A549 (cell line): Measurements from ENCODE around the gene SHH. TPM values are rescaled to one million over a fixed set of nuclear protein-coding genes. Genes with fewer than 3 reads are reported as not detected.

Experiments used
- ATAC-seq, 2 experiments: fragments of 200-7000 bp in 1 of 2; fragments of >200 bp in 1 of 2; cut with Nextera tagmentation in 1 of 2; cut with Tn5 transposase in 1 of 2; 3 replicates each; pipeline versions ENCODE4 v1.8.0 to v1.9.1; 2018 to 2020; ENCODE audit warnings: mild to moderate bottlenecking in 1 of 2, moderate library complexity in 1 of 2
- CTCF ChIA-PET: fragments of 300-600 bp; sonication (Branson Sonifier 250); formaldehyde crosslinking; extraction: SDS; loops from one replicate; lab custom pipeline; 2021; ENCODE audit warnings: antibody characterized with exemption, inconsistent platforms; lab: Yijun Ruan, JAX
- POLR2A ChIA-PET: fragments of 350-600 bp; formaldehyde crosslinking; extraction: SDS; loops from one replicate; lab custom pipeline; 2021; ENCODE audit warnings: antibody characterized with exemption, inconsistent platforms; lab: Yijun Ruan, JAX
- DNase-seq, 2 experiments: peaks; one replicate each; pipeline versions ENCODE4 v3.0.0 to v3.0.0-alpha.2; 2011 to 2016; ENCODE audit warnings: low read depth in 1 of 2, low spot score in 1 of 2
- FAIRE-seq: peaks from 2 replicates; lab custom pipeline; 2011; peaks lifted over from hg19 to GRCh38; lab: Jason Lieb, UNC
- H3K27ac ChIP-seq, 2 experiments: fragments of >200 bp; sonication (Bioruptor Twin); formaldehyde crosslinking; 3 replicates each; pipeline ENCODE4 v1.5.1; 2016 to 2017
- H3K4me1 ChIP-seq: fragments of >200 bp; sonication (Bioruptor Twin); formaldehyde crosslinking; 3 replicates; pipeline ENCODE4 v1.6.1; 2016
- H3K4me2 ChIP-seq: fragments of >200 bp; sonication (Bioruptor Twin); formaldehyde crosslinking; 3 replicates; pipeline ENCODE4 v1.6.1; 2016
- H3K4me3 ChIP-seq: fragments of >200 bp; sonication (Bioruptor Twin); formaldehyde crosslinking; 3 replicates; pipeline ENCODE4 v1.5.1; 2016
- H3K9me3 ChIP-seq: fragments of >200 bp; sonication (Bioruptor Twin); formaldehyde crosslinking; 3 replicates; pipeline ENCODE4 v1.6.1; 2016
- BHLHE40 ChIP-seq: IDR thresholded peaks from 2 replicates; pipeline ENCODE4 v1.6.1; 2012; ENCODE audit warnings: low read depth, low read length, inconsistent platforms
- CBX2 ChIP-seq: fragments of 200-600 bp; sonication (generic); IDR thresholded peaks from 2 replicates; pipeline ENCODE4 v1.6.1; 2016; ENCODE audit warnings: low read depth, mild to moderate bottlenecking, borderline replicate concordance
- CBX8 ChIP-seq: fragments of 200-600 bp; sonication (generic); IDR thresholded peaks from 2 replicates; pipeline ENCODE4 v1.6.1; 2016
- CEBPB ChIP-seq, 2 experiments: fragments of >200 bp in 1 of 2; sonication (Bioruptor Twin) in 1 of 2; formaldehyde crosslinking in 1 of 2; IDR thresholded peaks; 2 replicates each; pipeline ENCODE4 v1.6.1; 2012 to 2016
- CHD2 ChIP-seq: fragments of 150-350 bp; IDR thresholded peaks from 2 replicates; pipeline ENCODE4 v1.6.1; 2014; ENCODE audit warnings: low read length; ENCODE audit not compliant: partially characterized antibody
- ELK1 ChIP-seq: fragments of 150-350 bp; IDR thresholded peaks from 2 replicates; pipeline ENCODE4 v1.6.1; 2014; ENCODE audit warnings: low read depth, mild to moderate bottlenecking, low read length
- EP300 ChIP-seq, 2 experiments: fragments of >200 bp; sonication (Bioruptor Twin); formaldehyde crosslinking; IDR thresholded peaks; 2 replicates in 1 of 2; 3 replicates in 1 of 2; pipeline ENCODE4 v1.6.1; 2016 to 2017
- FOSL2 ChIP-seq, 2 experiments: fragments of 450-650 bp in 1 of 2; fragments of >200 bp in 1 of 2; sonication (Bioruptor Twin) in 1 of 2; formaldehyde crosslinking; IDR thresholded peaks; 2 replicates each; pipeline versions ENCODE4 v1.5.0 to v1.6.1; 2016 to 2020; ENCODE audit warnings: mild to moderate bottlenecking in 1 of 2, moderate library complexity in 1 of 2
- GATA3 ChIP-seq: IDR thresholded peaks from 2 replicates; pipeline ENCODE4 v1.6.1; 2012; ENCODE audit warnings: borderline replicate concordance
- HDAC2 ChIP-seq: fragments of 200-600 bp; sonication (generic); IDR thresholded peaks from 2 replicates; pipeline ENCODE4 v1.6.1; 2016
- HES2 ChIP-seq: fragments of >200 bp; sonication (Bioruptor Twin); formaldehyde crosslinking; IDR thresholded peaks from 2 replicates; pipeline ENCODE4 v1.6.1; 2016
- HOXA7 ChIP-seq: fragments of 250-450 bp; sonication (Bioruptor Pico); IDR thresholded peaks from 2 replicates; pipeline ENCODE4 v1.5.0; 2020; ENCODE audit warnings: mild to moderate bottlenecking, moderate library complexity
- JUN ChIP-seq, 2 experiments: fragments of >200 bp; sonication (Bioruptor Twin); formaldehyde crosslinking; IDR thresholded peaks; 2 replicates in 1 of 2; 3 replicates in 1 of 2; pipeline ENCODE4 v1.6.1; 2016 to 2017
- KDM1A ChIP-seq: fragments of 200-600 bp; sonication (generic); IDR thresholded peaks from 2 replicates; pipeline ENCODE4 v1.6.1; 2016; ENCODE audit warnings: low read depth, mild to moderate bottlenecking
- KDM5A ChIP-seq: fragments of 200-600 bp; sonication (generic); IDR thresholded peaks from 2 replicates; pipeline ENCODE4 v1.6.1; 2016; ENCODE audit warnings: antibody characterized with exemption, mild to moderate bottlenecking
- MAFK ChIP-seq: fragments of 450-650 bp; IDR thresholded peaks from 2 replicates; pipeline ENCODE4 v1.6.1; 2014; ENCODE audit not compliant: partially characterized antibody
- MAX ChIP-seq: IDR thresholded peaks from 2 replicates; pipeline ENCODE4 v1.6.1; 2012
- MAZ ChIP-seq: fragments of 150-350 bp; IDR thresholded peaks from 2 replicates; pipeline ENCODE4 v1.6.1; 2014; ENCODE audit warnings: antibody characterized with exemption, low read depth, low read length, borderline replicate concordance
- NPAS2 ChIP-seq: fragments of 250-450 bp; sonication (Bioruptor Pico); IDR thresholded peaks from 2 replicates; pipeline ENCODE4 v1.8.0; 2022; ENCODE audit warnings: mild to moderate bottlenecking, moderate library complexity, borderline replicate concordance
- NR3C1 ChIP-seq: fragments of >200 bp; sonication (Bioruptor Twin); formaldehyde crosslinking; IDR thresholded peaks from 3 replicates; pipeline ENCODE4 v1.6.1; 2017
- PBX3 ChIP-seq: IDR thresholded peaks from 2 replicates; pipeline ENCODE4 v1.6.1; 2012
- POLR2A ChIP-seq: IDR thresholded peaks from 2 replicates; pipeline ENCODE4 v1.6.1; 2012; ENCODE audit warnings: mild to moderate bottlenecking, low read length
- RARB ChIP-seq: fragments of 250-450 bp; sonication (Bioruptor Pico); IDR thresholded peaks from 2 replicates; pipeline ENCODE4 v1.8.0; 2021; ENCODE audit warnings: mild to moderate bottlenecking, moderate library complexity
- RCOR1 ChIP-seq: fragments of 150-350 bp; IDR thresholded peaks from 2 replicates; pipeline ENCODE4 v1.6.1; 2014; ENCODE audit warnings: antibody characterized with exemption, low read length, low read depth
- RFX5 ChIP-seq: fragments of 450-650 bp; IDR thresholded peaks from 2 replicates; pipeline ENCODE4 v1.7.1; 2014; ENCODE audit warnings: antibody characterized with exemption, mild to moderate bottlenecking, moderate library complexity
- RNF2 ChIP-seq: fragments of 200-600 bp; sonication (generic); IDR thresholded peaks from 2 replicates; pipeline ENCODE4 v1.6.1; 2016; ENCODE audit warnings: low read depth, mild to moderate bottlenecking, antibody characterized with exemption, moderate library complexity, borderline replicate concordance
- SMC3 ChIP-seq: fragments of >200 bp; sonication (Bioruptor Twin); formaldehyde crosslinking; IDR thresholded peaks from 3 replicates; pipeline ENCODE4 v1.6.1; 2018; ENCODE audit warnings: inconsistent platforms
- whole genome bisulfite sequencing: methylation state at CpG from one replicate; pipeline ENCODE4 v1.1.6; 2017; ENCODE audit errors: missing lambda C conversion rate; 5-methylcytosine and 5-hydroxymethylcytosine counted together
- polyA minus RNA-seq: library from RNA; depleted of rRNA, polyadenylated mRNA; stranded (reverse); fragments of >200 nt; gene quantifications from 2 replicates; pipeline ENCODE4 v1.2.3, GENCODE V29; 2011; rRNA and poly(A)+ RNA removed
- polyA plus RNA-seq, 4 experiments: library from polyadenylated mRNA; depleted of rRNA in 3 of 4; stranded (reverse); fragments of >200 nt; fragmentation: RNase III in 1 of 4; extraction: RNeasy Plus Mini Kit Qiagen cat#74134 plus additional on column Dnase treatment in 1 of 4; gene quantifications; 2 replicates in 3 of 4; 3 replicates in 1 of 4; pipeline ENCODE4 v1.2.3, GENCODE V29; 2011 to 2017

Gene SHH
- polyA plus RNA-seq (2011; rRNA removed): 0.78 and 0.84 TPM in 2 replicates
- polyA plus RNA-seq (2012; cell fraction: cytosol; rRNA removed): 0.41 and 0.52 TPM in 2 replicates
- polyA plus RNA-seq (2012; cell fraction: nucleus; rRNA removed): 0.49 and 0.78 TPM in 2 replicates
- polyA plus RNA-seq (2017; fragmentation: RNase III; extraction: RNeasy Plus Mini Kit Qiagen cat#74134 plus additional on column Dnase treatment): 0.79 to 1.2 TPM (median 1.2 TPM) in 3 replicates
- polyA minus RNA-seq: 0.50 and 1.6 TPM in 2 replicates

GRCh38 chr7:155811895-155812761 lies at the start of gene SHH:
TSS of gene SHH (minus strand) at chr7:155812463. CDS start at chr7:155812122, 341 bp downstream.
- Histone ChIP-seq H3K4me1 (peaks cover 48% of the 10 kb centered on the region), H3K4me3 (peak within 1 kb of the TSS; percentile 51), H3K27ac (peak within 1 kb of the TSS; percentile 11 to 69; a peak in 5 of 6 replicates), H3K9me3 (no peaks in the 10 kb centered on the region; the same call in 2 of the 3 replicates), H3K4me2 (peak within 1 kb of the TSS; percentile 94)
- peak; percentile 26 to 28; a peak in 3 of 6 replicates for ATAC-seq
- DNase-seq: peak in 1 of 2 experiments; percentile 41
- CTCF ChIA-PET: interaction anchor here (0.7 to 7.4 kb wide), 6 partner anchors 16 to 1462 kb away, joined by 3 to 55 read pairs (median 6); no protein-coding TSS in a partner anchor
- FAIRE-seq: no peak
- peak; percentile 55; the same call in 1 of the 2 replicates for TF ChIP-seq RNF2
- no peak for TF ChIP-seq CEBPB (IDR thresholded peaks at IDR 0.05)
- TF ChIP-seq POLR2A: no peak
- TF ChIP-seq RCOR1: no peak
- no peak for TF ChIP-seq MAX
- peak; percentile 89; the same call in 1 of the 2 replicates for TF ChIP-seq HDAC2
- TF ChIP-seq MAZ: no peak
- TF ChIP-seq BHLHE40: no peak
- POLR2A ChIA-PET: interaction anchor here (0.6 kb wide), 1 partner anchor 566 kb away, joined by 3 read pairs; no protein-coding TSS in a partner anchor
- 7% methylated on average over 45 of the region's 53 CpGs for WGBS

GRCh38 chr7:155861480-155861868 lies 49.2 kb upstream of the SHH start:
- H3K4me1 ChIP-seq: peaks cover 61% of the 10 kb centered on the region
- DNase-seq (peak; percentile 33 to 42), FAIRE-seq (no peak), ATAC-seq (peak; percentile 45 to 49)
- H3K4me2 ChIP-seq: peak overlapping the region; percentile 78
- H3K9me3 ChIP-seq: no peaks in the 10 kb centered on the region
- H3K4me3 ChIP-seq: peak overlapping the region; percentile 7; the same call in 2 of the 3 replicates
- peak overlapping the region; percentile 82 to 87 for H3K27ac ChIP-seq
- 6% methylated on average over 11 of the region's 11 CpGs for WGBS
- ChIA-PET POLR2A (interaction anchor here (1.3 to 1.5 kb wide), 2 partner anchors 17 to 90 kb away, joined by 4 to 7 read pairs; no protein-coding TSS in a partner anchor), CTCF (interaction anchor here (1.0 to 3.1 kb wide), 11 partner anchors 10 to 90 kb away, joined by 3 to 12 read pairs (median 5); no protein-coding TSS in a partner anchor)
- TF ChIP-seq RCOR1: no peak
- no peak for TF ChIP-seq HOXA7 (CRISPR knock-in tag)
- no peak for TF ChIP-seq SMC3
- TF ChIP-seq JUN (IDR thresholded peaks at IDR 0.05): no peak

GRCh38 chr7:155860840-155861479 lies 48.7 kb upstream of the SHH start:
- 0% methylated on average over 11 of the region's 11 CpGs for WGBS
- Histone ChIP-seq H3K4me3 (peak overlapping the region; percentile 7; the same call in 2 of the 3 replicates), H3K27ac (peak overlapping the region; percentile 82 to 87), H3K4me2 (peak overlapping the region; percentile 78), H3K4me1 (peaks cover 61% of the 10 kb centered on the region), H3K9me3 (no peaks in the 10 kb centered on the region)
- CTCF ChIA-PET: interaction anchor here (1.0 to 3.1 kb wide), 11 partner anchors 10 to 91 kb away, joined by 3 to 12 read pairs (median 4); no protein-coding TSS in a partner anchor
- FAIRE-seq (no peak), DNase-seq (peak; percentile 60 to 92), ATAC-seq (peak; percentile 80 to 87)
- POLR2A ChIA-PET: interaction anchor here (1.3 to 1.5 kb wide), 2 partner anchors 17 to 91 kb away, joined by 4 to 7 read pairs; no protein-coding TSS in a partner anchor
- TF ChIP-seq CBX2 (no peak), MAZ (no peak), HES2 (peak; percentile 90), RCOR1 (no peak), RARB (CRISPR knock-in tag) (peak; percentile 62; the same call in 1 of the 2 replicates), CHD2 (no peak), CBX8 (no peak), GATA3 (peak; percentile 91), JUN (IDR thresholded peaks at IDR 0.05) (peak; percentile 95 to 98), MAFK (peak; percentile 84), FOSL2 (IDR thresholded peaks at IDR 0.05) (peak; percentile 86), FOSL2 (CRISPR knock-in tag; IDR thresholded peaks at IDR 0.05) (peak; percentile 77), HOXA7 (CRISPR knock-in tag) (no peak), NPAS2 (CRISPR knock-in tag) (no peak), NR3C1 (no peak), EP300 (IDR thresholded peaks at IDR 0.05) (peak; percentile 97), ELK1 (no peak), PBX3 (peak; percentile 49; the same call in 1 of the 2 replicates), MAX (peak; percentile 61), SMC3 (peak; percentile 67), KDM1A (no peak), KDM5A (no peak), CEBPB (IDR thresholded peaks at IDR 0.05) (peak; percentile 97 to 99), RFX5 (no peak)
